GM19035 (cell line): Measurements from ENCODE around the gene MAP3K19.
"Not testable (repeated sequence)": the region's sequence is repeated elsewhere in the genome, so short reads cannot be mapped to it uniquely, and the experiment has no call there.

Experiments
- ATAC-seq: cut with Tn5 transposase; IDR thresholded peaks from one replicate; pipeline ENCODE4 v1.9.1; 2021; ENCODE audit not compliant: unreplicated experiment

The MAP3K19 gene

GRCh38 chr2:135047300-135047699, at the start of gene MAP3K19:
Gene MAP3K19, minus strand, starts transcription at chr2:135047447. Its CDS starts 22,800 bp downstream, at chr2:135024647.
- ATAC-seq, result no peak

- ATAC-seq, result no peak
These were observed 49.6 kb upstream of the MAP3K19 start for GRCh38 chr2:135096665-135097446.

- ATAC-seq, result no peak
These were observed 48.3 kb upstream of the MAP3K19 start for GRCh38 chr2:135095591-135095990.

- no peak for ATAC-seq
These were observed 47.3 kb upstream of the MAP3K19 start for GRCh38 chr2:135094508-135094907.

- no peak for ATAC-seq
These were observed 46.6 kb upstream of the MAP3K19 start for GRCh38 chr2:135093670-135094330.

GRCh38 chr2:135093193-135093592, 45.9 kb upstream of the MAP3K19 start:
- ATAC-seq, result no peak

- no peak for ATAC-seq
These were observed 44.4 kb upstream of the MAP3K19 start for GRCh38 chr2:135091681-135092080.

- ATAC-seq, result not testable (repeated sequence)
These were observed 42.4 kb upstream of the MAP3K19 start for GRCh38 chr2:135089597-135089996.

- no peak for ATAC-seq
These were observed 39.0 kb upstream of the MAP3K19 start for GRCh38 chr2:135086222-135086621.

- no peak for ATAC-seq
These were observed 31.2 kb upstream of the MAP3K19 start for GRCh38 chr2:135078417-135078816.

- ATAC-seq, result no peak
These were observed 29.3 kb upstream of the MAP3K19 start for GRCh38 chr2:135076556-135076955.

- ATAC-seq, result no peak
These were observed 27.0 kb upstream of the MAP3K19 start for GRCh38 chr2:135074216-135074615.

GRCh38 chr2:135072125-135072997, 25.1 kb upstream of the MAP3K19 start:
- no peak for ATAC-seq

GRCh38 chr2:135066710-135067109, 19.5 kb upstream of the MAP3K19 start:
- no peak for ATAC-seq

GRCh38 chr2:135064149-135064548, 16.9 kb upstream of the MAP3K19 start:
- no peak for ATAC-seq

- no peak for ATAC-seq
These were observed 16.0 kb upstream of the MAP3K19 start for GRCh38 chr2:135063210-135063609.

GRCh38 chr2:135059577-135059976, 12.3 kb upstream of the MAP3K19 start:
- ATAC-seq, result no peak

- no peak for ATAC-seq
These were observed 9.5 kb upstream of the MAP3K19 start for GRCh38 chr2:135056790-135057189.

- no peak for ATAC-seq
These were observed 8.0 kb upstream of the MAP3K19 start for GRCh38 chr2:135055182-135055786.

- ATAC-seq, result peak; percentile 25
These were observed 5.8 kb upstream of the MAP3K19 start for GRCh38 chr2:135052997-135053474.
